CD14-positive monocyte (primary cell): Measurements from ENCODE around the gene UROD. TPM values are rescaled to one million over a fixed set of nuclear protein-coding genes. Genes with fewer than 3 reads are reported as not detected.

ENCODE experiments used
- DNase-seq, 3 donors: peaks; one replicate each; pipeline ENCODE4 v3.0.0-alpha.2; 2011 to 2022
- H2AFZ ChIP-seq: 2 replicates; pipeline ENCODE4 v1.6.0; 2012; ENCODE audit warnings: mild to moderate bottlenecking, low read depth, low read length, inconsistent platforms; ENCODE audit not compliant: insufficient read depth, poor library complexity, severe bottlenecking
- H3K27ac ChIP-seq, 2 donors: 1 replicate in 1 of 2; 2 replicates in 1 of 2; pipeline ENCODE4 v1.5.1; 2012 to 2013; ENCODE audit warnings: low read length in 2 of 2, control low read depth in 1 of 2, inconsistent platforms in 1 of 2, low read depth in 1 of 2, mild to moderate bottlenecking in 1 of 2
- H3K27me3 ChIP-seq, 2 donors: one replicate each; pipeline versions ENCODE4 v1.6.0 to v1.6.1; 2011 to 2013; ENCODE audit warnings: low read length in 2 of 2; ENCODE audit not compliant: control insufficient read depth in 2 of 2, insufficient read depth in 2 of 2
- H3K36me3 ChIP-seq, 2 donors: replicated peaks in 1 of 2; 1 replicate in 1 of 2; 2 replicates in 1 of 2; pipeline versions ENCODE4 v1.5.1 to v1.6.1; 2012 to 2013; ENCODE audit warnings: low read length in 2 of 2, control low read depth in 1 of 2, inconsistent platforms in 1 of 2, mild to moderate bottlenecking in 1 of 2; ENCODE audit not compliant: insufficient read depth in 2 of 2, control insufficient read depth in 1 of 2
- H3K4me1 ChIP-seq, 2 donors: 1 replicate in 1 of 2; 2 replicates in 1 of 2; pipeline versions ENCODE4 v1.5.1 to v1.6.1; 2012 to 2013; ENCODE audit warnings: low read length in 2 of 2, control low read depth in 1 of 2, inconsistent platforms in 1 of 2, mild to moderate bottlenecking in 1 of 2, moderate library complexity in 1 of 2; ENCODE audit not compliant: insufficient read depth in 2 of 2, control insufficient read depth in 1 of 2
- H3K4me2 ChIP-seq: replicated peaks from 2 replicates; pipeline ENCODE3; 2012; ENCODE audit warnings: low read length, moderate library complexity, mild to moderate bottlenecking; ENCODE audit not compliant: poor library complexity, severe bottlenecking; ENCODE audit errors: extremely low read depth
- H3K4me3 ChIP-seq, 3 experiments: fragments of 200-600 bp in 1 of 3; sonication (generic) in 1 of 3; replicated peaks in 1 of 3; 1 replicate in 2 of 3; 2 replicates in 1 of 3; pipeline ENCODE4 v1.5.1; 2011 to 2013; ENCODE audit warnings: low read length in 3 of 3, mild to moderate bottlenecking in 3 of 3, control low read depth in 2 of 3, low read depth in 2 of 3, inconsistent platforms in 1 of 3, moderate library complexity in 1 of 3
- H3K79me2 ChIP-seq: 2 replicates; pipeline ENCODE4 v1.6.0; 2012; ENCODE audit warnings: mild to moderate bottlenecking, control low read depth, inconsistent platforms, low read length, moderate library complexity; ENCODE audit not compliant: insufficient read depth
- H3K9ac ChIP-seq: 2 replicates; pipeline ENCODE4 v1.6.0; 2017; ENCODE audit warnings: low read length, mild to moderate bottlenecking; ENCODE audit not compliant: insufficient read depth, poor library complexity, severe bottlenecking
- H3K9me3 ChIP-seq, 2 donors: replicated peaks in 1 of 2; 1 replicate in 1 of 2; 2 replicates in 1 of 2; pipeline versions ENCODE4 v1.5.1 to v1.6.1; 2012 to 2013; ENCODE audit warnings: low read length in 2 of 2, control low read depth in 1 of 2; ENCODE audit not compliant: control insufficient read depth in 1 of 2, insufficient read depth in 1 of 2
- H4K20me1 ChIP-seq: 2 replicates; pipeline ENCODE4 v1.6.0; 2012; ENCODE audit warnings: mild to moderate bottlenecking, low read length, control low read depth, moderate library complexity; ENCODE audit not compliant: insufficient read depth
- H3K27ac Mint-ChIP-seq, 7 donors: one replicate each; pipeline ENCODE4 v1.8.0; 2020; ENCODE audit warnings: mild to moderate bottlenecking in 7 of 7, mixed read lengths in 7 of 7, moderate library complexity in 6 of 7, inconsistent platforms in 2 of 7
- H3K27me3 Mint-ChIP-seq, 3 donors: one replicate each; pipeline ENCODE4 v1.8.0; 2021 to 2022; ENCODE audit warnings: low read depth in 3 of 3, mild to moderate bottlenecking in 3 of 3, mixed read lengths in 3 of 3, moderate library complexity in 3 of 3, inconsistent platforms in 1 of 3
- H3K36me3 Mint-ChIP-seq, 2 donors: one replicate each; pipeline ENCODE4 v1.8.0; 2020; ENCODE audit warnings: mixed read lengths in 2 of 2, inconsistent platforms in 1 of 2, mild to moderate bottlenecking in 1 of 2
- H3K4me1 Mint-ChIP-seq: one replicate; pipeline ENCODE4 v1.8.0; 2020; ENCODE audit warnings: mild to moderate bottlenecking, mixed read lengths
- H3K4me3 Mint-ChIP-seq, 2 donors: one replicate each; pipeline ENCODE4 v1.8.0; 2020; ENCODE audit warnings: mild to moderate bottlenecking in 2 of 2, mixed read lengths in 2 of 2, moderate library complexity in 1 of 2
- H3K9me3 Mint-ChIP-seq, 7 donors: one replicate each; pipeline ENCODE4 v1.8.0; 2020 to 2022; ENCODE audit warnings: mixed read lengths in 7 of 7, mild to moderate bottlenecking in 6 of 7, moderate library complexity in 6 of 7, inconsistent platforms in 2 of 7
- CTCF ChIP-seq: fragments of 200-600 bp; IDR thresholded peaks from one replicate; pipeline ENCODE4 v1.8.0; 2022; ENCODE audit warnings: antibody characterized with exemption, mild to moderate bottlenecking
- WGBS: methylation state at CpG from one replicate; pipeline ENCODE4 v1.1.5; 2013; ENCODE audit warnings: missing lambda C conversion rate; ENCODE audit not compliant: insufficient coverage; 5-methylcytosine and 5-hydroxymethylcytosine counted together
- intact Hi-C, 2 donors: fragments of 100-400 bp; cut with micrococcal nuclease; formaldehyde crosslinking; loops; one replicate each; pipeline versions ENCODE4 v1.15.0 to v1.15.1; 2023
- polyA plus RNA-seq, 3 donors: library from polyadenylated mRNA; depleted of rRNA in 1 of 3; unstranded in 2 of 3; stranded (reverse) in 1 of 3; fragments of 300-500 nt in 2 of 3; fragments of >200 nt in 1 of 3; fragmentation: Illumina TruSeq in 2 of 3; gene quantifications; 1 replicate in 2 of 3; 2 replicates in 1 of 3; pipeline ENCODE4 v1.2.3, GENCODE V29; 2012 to 2021

The UROD gene
- polyA plus RNA-seq, 3 donors: 98.2 to 115 (median 108) TPM

GRCh38 chr1:45016767-45017166 is 4.7 kb downstream of the UROD start:
- H3K9me3 ChIP-seq: no peaks in the 10 kb centered on the region
- intact Hi-C loops: loop anchor here in 1 of 2 donors (10.0 kb wide), 2 partner anchors 232 to 568 kb away; partner anchors contain the start of genes BEST4 and NASP
- H4K20me1 ChIP-seq: peaks cover 5% of the 10 kb centered on the region
- H3K4me2 ChIP-seq: no peak overlapping the region
- peaks cover 0 to 2% (median 0%) of the 10 kb centered on the region in 3 donors for H3K27me3 Mint-ChIP-seq
- H3K4me1 ChIP-seq: peaks cover 14 to 28% of the 10 kb centered on the region in 2 donors
- H3K27ac Mint-ChIP-seq: peak overlapping the region in 1 of 7 donors; percentile 31
- peaks cover 0 to 2% (median 0%) of the 10 kb centered on the region in 7 donors for H3K9me3 Mint-ChIP-seq
- peaks cover 12 to 14% of the 10 kb centered on the region in 2 donors for H3K36me3 Mint-ChIP-seq
- no peaks in the 10 kb centered on the region for H3K27me3 ChIP-seq
- no peak overlapping the region for H3K4me3 Mint-ChIP-seq
- peaks cover 3 to 13% of the 10 kb centered on the region in 2 donors for H3K36me3 ChIP-seq
- H3K4me3 ChIP-seq: no peak overlapping the region
- TF ChIP-seq CTCF: no peak
- H2AFZ ChIP-seq: no peak overlapping the region
- WGBS: 30% methylated on average over 3 of the region's 6 CpGs
- H3K27ac ChIP-seq: no peak overlapping the region
- no peak for DNase-seq
- no peak overlapping the region for H3K9ac ChIP-seq
- peaks cover 14% of the 10 kb centered on the region for H3K79me2 ChIP-seq
- peaks cover 38% of the 10 kb centered on the region for H3K4me1 Mint-ChIP-seq

GRCh38 chr1:45018599-45019230 is 6.7 kb downstream of the UROD start:
- H3K9ac ChIP-seq: no peak overlapping the region
- Mint-ChIP-seq H3K36me3 (peaks cover 12 to 14% of the 10 kb centered on the region in 2 donors), H3K27me3 (peaks cover 2 to 4% (median 2%) of the 10 kb centered on the region in 3 donors), H3K27ac (no peak overlapping the region), H3K4me3 (no peak overlapping the region), H3K9me3 (peaks cover 0 to 2% (median 0%) of the 10 kb centered on the region in 7 donors), H3K4me1 (peaks cover 21% of the 10 kb centered on the region)
- H3K9me3 ChIP-seq: no peaks in the 10 kb centered on the region
- H3K79me2 ChIP-seq: no peaks in the 10 kb centered on the region
- no peak overlapping the region for H2AFZ ChIP-seq
- TF ChIP-seq CTCF: peak; percentile 75
- no peak overlapping the region for H3K4me3 ChIP-seq
- H3K36me3 ChIP-seq: peaks cover 3 to 13% of the 10 kb centered on the region in 2 donors
- intact Hi-C loops: loop anchor here in 1 of 2 donors (2.0 to 10.0 kb wide), 3 partner anchors 234 to 566 kb away; partner anchors contain the start of genes BEST4 and NASP
- peak in 2 of 3 donors; percentile 29 to 31 for DNase-seq
- no peak overlapping the region for H3K4me2 ChIP-seq
- WGBS: 79% methylated on average over 13 of the region's 16 CpGs
- no peak overlapping the region for H3K27ac ChIP-seq
- peaks cover 0 to 9% of the 10 kb centered on the region in 2 donors for H3K4me1 ChIP-seq
- peaks cover 5% of the 10 kb centered on the region for H4K20me1 ChIP-seq
- H3K27me3 ChIP-seq: no peaks in the 10 kb centered on the region
